ENCODE measurements around the gene B4GALNT3.

B4GALNT3 gene

GRCh38 chr12:585062-586061 lies 125.6 kb downstream of the B4GALNT3 start:
- H3K4me3 ChIP-seq (ENCODE audit: insufficient read length, low read depth), result no peak overlapping the region
- no peak for DNase-seq (ENCODE audit: low read depth, low spot score)
- no peaks in the 10 kb centered on the region; the same call in 1 of the 2 replicates for H3K9me3 ChIP-seq (ENCODE audit: insufficient read depth, low read length)
- no peaks in the 10 kb centered on the region for H3K27me3 ChIP-seq (ENCODE audit: insufficient read depth, insufficient read length)
- peaks cover 23% of the 10 kb centered on the region for H3K4me1 ChIP-seq (ENCODE audit: insufficient read depth, insufficient read length)
- H3K36me3 ChIP-seq (ENCODE audit: insufficient read depth, insufficient read length, low read length), result no peaks in the 10 kb centered on the region
- no peak for TF ChIP-seq YY1 (IDR thresholded peaks at IDR 0.05; ENCODE audit: insufficient read depth, insufficient read length)
- TF ChIP-seq ZNF274 (IDR thresholded peaks at IDR 0.05; ENCODE audit: low read depth, low read length), result no peak
- TF ChIP-seq SUZ12 (IDR thresholded peaks at IDR 0.05; ENCODE audit: extremely low read depth, insufficient read depth, insufficient read length), result no peak
- no peak overlapping the region for H3K9ac ChIP-seq (ENCODE audit: insufficient read length, low read depth)

GRCh38 chr12:586318-587071 lies 126.8 kb downstream of the B4GALNT3 start:
- Histone ChIP-seq H3K9me3 (ENCODE audit: insufficient read depth, low read length) (no peaks in the 10 kb centered on the region; the same call in 1 of the 2 replicates), H3K4me3 (ENCODE audit: insufficient read length, low read depth) (no peak overlapping the region), H3K9ac (ENCODE audit: insufficient read length, low read depth) (no peak overlapping the region), H3K4me1 (ENCODE audit: insufficient read depth, insufficient read length) (peaks cover 22% of the 10 kb centered on the region), H3K27me3 (ENCODE audit: insufficient read depth, insufficient read length) (no peaks in the 10 kb centered on the region), H3K36me3 (ENCODE audit: insufficient read depth, insufficient read length, low read length) (no peaks in the 10 kb centered on the region)
- no peak for DNase-seq (ENCODE audit: low read depth, low spot score)
- no peak for TF ChIP-seq ZNF274 (IDR thresholded peaks at IDR 0.05; ENCODE audit: low read depth, low read length)
- no peak for TF ChIP-seq SUZ12 (IDR thresholded peaks at IDR 0.05; ENCODE audit: extremely low read depth, insufficient read depth, insufficient read length)
- no peak for TF ChIP-seq YY1 (IDR thresholded peaks at IDR 0.05; ENCODE audit: insufficient read depth, insufficient read length)

GRCh38 chr12:587132-588023 lies 127.6 kb downstream of the B4GALNT3 start:
- H3K4me1 ChIP-seq (ENCODE audit: insufficient read depth, insufficient read length), result peaks cover 21% of the 10 kb centered on the region
- no peak for DNase-seq (ENCODE audit: low read depth, low spot score)
- no peak overlapping the region for H3K9ac ChIP-seq (ENCODE audit: insufficient read length, low read depth)
- no peak overlapping the region for H3K4me3 ChIP-seq (ENCODE audit: insufficient read length, low read depth)
- no peaks in the 10 kb centered on the region for H3K27me3 ChIP-seq (ENCODE audit: insufficient read depth, insufficient read length)
- TF ChIP-seq YY1 (IDR thresholded peaks at IDR 0.05; ENCODE audit: insufficient read depth, insufficient read length) (no peak), ZNF274 (IDR thresholded peaks at IDR 0.05; ENCODE audit: low read depth, low read length) (no peak), SUZ12 (IDR thresholded peaks at IDR 0.05; ENCODE audit: extremely low read depth, insufficient read depth, insufficient read length) (no peak)
- no peaks in the 10 kb centered on the region; the same call in 1 of the 2 replicates for H3K9me3 ChIP-seq (ENCODE audit: insufficient read depth, low read length)
- H3K36me3 ChIP-seq (ENCODE audit: insufficient read depth, insufficient read length, low read length), result no peaks in the 10 kb centered on the region

- H3K27me3 ChIP-seq (ENCODE audit: insufficient read depth, insufficient read length), result no peaks in the 10 kb centered on the region
- H3K4me3 ChIP-seq (ENCODE audit: insufficient read length, low read depth), result no peak overlapping the region
- no peaks in the 10 kb centered on the region for H3K36me3 ChIP-seq (ENCODE audit: insufficient read depth, insufficient read length, low read length)
- no peaks in the 10 kb centered on the region; the same call in 1 of the 2 replicates for H3K9me3 ChIP-seq (ENCODE audit: insufficient read depth, low read length)
- DNase-seq (ENCODE audit: low read depth, low spot score), result no peak
- TF ChIP-seq ZNF274 (IDR thresholded peaks at IDR 0.05; ENCODE audit: low read depth, low read length) (no peak), YY1 (IDR thresholded peaks at IDR 0.05; ENCODE audit: insufficient read depth, insufficient read length) (no peak), SUZ12 (IDR thresholded peaks at IDR 0.05; ENCODE audit: extremely low read depth, insufficient read depth, insufficient read length) (no peak)
- H3K4me1 ChIP-seq (ENCODE audit: insufficient read depth, insufficient read length), result peaks cover 21% of the 10 kb centered on the region
- H3K9ac ChIP-seq (ENCODE audit: insufficient read length, low read depth), result no peak overlapping the region
Measured at GRCh38 chr12:588024-588322, 128.2 kb downstream of the B4GALNT3 start.

- H3K4me3 ChIP-seq (ENCODE audit: insufficient read length, low read depth), result no peak overlapping the region
- no peak for DNase-seq (ENCODE audit: low read depth, low spot score)
- H3K4me1 ChIP-seq (ENCODE audit: insufficient read depth, insufficient read length), result peaks cover 16% of the 10 kb centered on the region
- no peaks in the 10 kb centered on the region for H3K27me3 ChIP-seq (ENCODE audit: insufficient read depth, insufficient read length)
- H3K9ac ChIP-seq (ENCODE audit: insufficient read length, low read depth), result no peak overlapping the region
- no peaks in the 10 kb centered on the region for H3K36me3 ChIP-seq (ENCODE audit: insufficient read depth, insufficient read length, low read length)
- no peaks in the 10 kb centered on the region; the same call in 1 of the 2 replicates for H3K9me3 ChIP-seq (ENCODE audit: insufficient read depth, low read length)
- TF ChIP-seq ZNF274 (IDR thresholded peaks at IDR 0.05; ENCODE audit: low read depth, low read length) (no peak), SUZ12 (IDR thresholded peaks at IDR 0.05; ENCODE audit: extremely low read depth, insufficient read depth, insufficient read length) (no peak), YY1 (IDR thresholded peaks at IDR 0.05; ENCODE audit: insufficient read depth, insufficient read length) (no peak)
Measured at GRCh38 chr12:588646-589045, 128.9 kb downstream of the B4GALNT3 start.

GRCh38 chr12:590206-590750 lies 130.5 kb downstream of the B4GALNT3 start:
- TF ChIP-seq YY1 (IDR thresholded peaks at IDR 0.05; ENCODE audit: insufficient read depth, insufficient read length) (no peak), ZNF274 (IDR thresholded peaks at IDR 0.05; ENCODE audit: low read depth, low read length) (no peak), SUZ12 (IDR thresholded peaks at IDR 0.05; ENCODE audit: extremely low read depth, insufficient read depth, insufficient read length) (no peak)

More at GRCh38 chr12:590206-590750, 130.5 kb downstream of the B4GALNT3 start:
- no peak overlapping the region for H3K9ac ChIP-seq (ENCODE audit: insufficient read length, low read depth)
- H3K4me1 ChIP-seq (ENCODE audit: insufficient read depth, insufficient read length), result peaks cover 16% of the 10 kb centered on the region
- H3K27me3 ChIP-seq (ENCODE audit: insufficient read depth, insufficient read length), result no peaks in the 10 kb centered on the region
- DNase-seq (ENCODE audit: low read depth, low spot score), result no peak
- no peak overlapping the region for H3K4me3 ChIP-seq (ENCODE audit: insufficient read length, low read depth)
- H3K36me3 ChIP-seq (ENCODE audit: insufficient read depth, insufficient read length, low read length), result no peaks in the 10 kb centered on the region
- no peaks in the 10 kb centered on the region; the same call in 1 of the 2 replicates for H3K9me3 ChIP-seq (ENCODE audit: insufficient read depth, low read length)

All from NT2/D1 (cell line).